ENCODE measurements around the gene ALPP. TPM values are rescaled to one million over a fixed set of nuclear protein-coding genes. Genes with fewer than 3 reads are reported as not detected.

ALPP gene
- polyA plus RNA-seq, 1 of the 3 experiments (the other 2 are of a cell fraction), result not detected

DNA sequence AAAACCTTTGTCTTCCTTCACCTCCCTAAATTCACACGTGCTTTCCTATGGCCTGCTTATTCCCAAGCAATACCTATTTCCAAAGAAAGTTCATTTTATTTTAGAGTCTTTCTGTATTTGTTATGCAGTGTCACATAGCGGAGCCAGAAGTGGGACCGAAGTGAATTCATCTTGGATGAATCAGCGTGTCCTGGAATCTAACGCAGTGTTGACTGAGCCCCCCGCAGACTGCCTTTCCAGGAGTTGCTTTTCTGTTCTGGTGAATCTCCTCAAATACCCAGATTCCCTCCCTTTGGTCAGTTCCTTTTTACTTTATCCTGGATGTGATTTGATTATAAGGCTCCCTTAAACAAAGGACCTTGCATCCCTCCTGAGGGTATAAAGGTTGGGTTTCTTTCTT lies 10.8 kb downstream of the ALPP start:
- no peak overlapping the region for H3K4me2 ChIP-seq
- TF ChIP-seq TEAD4 (IDR thresholded peaks at IDR 0.05; ENCODE audit: borderline replicate concordance, insufficient read depth) (no peak), EP300 (IDR thresholded peaks at IDR 0.05; ENCODE audit: borderline replicate concordance in 1 of 2, low read depth in 1 of 2, low read length in 1 of 2) (no peak), YY1 (IDR thresholded peaks at IDR 0.05; ENCODE audit: low read depth) (no peak), TCF12 (IDR thresholded peaks at IDR 0.05) (no peak), JUND (IDR thresholded peaks at IDR 0.05) (no peak), SIN3A (IDR thresholded peaks at IDR 0.05; ENCODE audit: borderline replicate concordance, low read depth, low read length) (no peak), RXRA (IDR thresholded peaks at IDR 0.05; ENCODE audit: borderline replicate concordance, low read depth) (no peak), SMC3 (IDR thresholded peaks at IDR 0.05; ENCODE audit: low read depth, low read length) (no peak), GATA2 (CRISPR knock-in tag; IDR thresholded peaks at IDR 0.05) (no peak), FOSL2 (IDR thresholded peaks at IDR 0.05; ENCODE audit: borderline replicate concordance, low read depth) (no peak), NRF1 (IDR thresholded peaks at IDR 0.05; ENCODE audit: low read depth, low read length) (no peak)
- TF ChIP-seq, protein P1, sequence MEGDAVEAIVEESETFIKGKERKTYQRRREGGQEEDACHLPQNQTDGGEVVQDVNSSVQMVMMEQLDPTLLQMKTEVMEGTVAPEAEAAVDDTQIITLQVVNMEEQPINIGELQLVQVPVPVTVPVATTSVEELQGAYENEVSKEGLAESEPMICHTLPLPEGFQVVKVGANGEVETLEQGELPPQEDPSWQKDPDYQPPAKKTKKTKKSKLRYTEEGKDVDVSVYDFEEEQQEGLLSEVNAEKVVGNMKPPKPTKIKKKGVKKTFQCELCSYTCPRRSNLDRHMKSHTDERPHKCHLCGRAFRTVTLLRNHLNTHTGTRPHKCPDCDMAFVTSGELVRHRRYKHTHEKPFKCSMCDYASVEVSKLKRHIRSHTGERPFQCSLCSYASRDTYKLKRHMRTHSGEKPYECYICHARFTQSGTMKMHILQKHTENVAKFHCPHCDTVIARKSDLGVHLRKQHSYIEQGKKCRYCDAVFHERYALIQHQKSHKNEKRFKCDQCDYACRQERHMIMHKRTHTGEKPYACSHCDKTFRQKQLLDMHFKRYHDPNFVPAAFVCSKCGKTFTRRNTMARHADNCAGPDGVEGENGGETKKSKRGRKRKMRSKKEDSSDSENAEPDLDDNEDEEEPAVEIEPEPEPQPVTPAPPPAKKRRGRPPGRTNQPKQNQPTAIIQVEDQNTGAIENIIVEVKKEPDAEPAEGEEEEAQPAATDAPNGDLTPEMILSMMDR (IDR thresholded peaks at IDR 0.05), result no peak
- TF ChIP-seq, protein P2, sequence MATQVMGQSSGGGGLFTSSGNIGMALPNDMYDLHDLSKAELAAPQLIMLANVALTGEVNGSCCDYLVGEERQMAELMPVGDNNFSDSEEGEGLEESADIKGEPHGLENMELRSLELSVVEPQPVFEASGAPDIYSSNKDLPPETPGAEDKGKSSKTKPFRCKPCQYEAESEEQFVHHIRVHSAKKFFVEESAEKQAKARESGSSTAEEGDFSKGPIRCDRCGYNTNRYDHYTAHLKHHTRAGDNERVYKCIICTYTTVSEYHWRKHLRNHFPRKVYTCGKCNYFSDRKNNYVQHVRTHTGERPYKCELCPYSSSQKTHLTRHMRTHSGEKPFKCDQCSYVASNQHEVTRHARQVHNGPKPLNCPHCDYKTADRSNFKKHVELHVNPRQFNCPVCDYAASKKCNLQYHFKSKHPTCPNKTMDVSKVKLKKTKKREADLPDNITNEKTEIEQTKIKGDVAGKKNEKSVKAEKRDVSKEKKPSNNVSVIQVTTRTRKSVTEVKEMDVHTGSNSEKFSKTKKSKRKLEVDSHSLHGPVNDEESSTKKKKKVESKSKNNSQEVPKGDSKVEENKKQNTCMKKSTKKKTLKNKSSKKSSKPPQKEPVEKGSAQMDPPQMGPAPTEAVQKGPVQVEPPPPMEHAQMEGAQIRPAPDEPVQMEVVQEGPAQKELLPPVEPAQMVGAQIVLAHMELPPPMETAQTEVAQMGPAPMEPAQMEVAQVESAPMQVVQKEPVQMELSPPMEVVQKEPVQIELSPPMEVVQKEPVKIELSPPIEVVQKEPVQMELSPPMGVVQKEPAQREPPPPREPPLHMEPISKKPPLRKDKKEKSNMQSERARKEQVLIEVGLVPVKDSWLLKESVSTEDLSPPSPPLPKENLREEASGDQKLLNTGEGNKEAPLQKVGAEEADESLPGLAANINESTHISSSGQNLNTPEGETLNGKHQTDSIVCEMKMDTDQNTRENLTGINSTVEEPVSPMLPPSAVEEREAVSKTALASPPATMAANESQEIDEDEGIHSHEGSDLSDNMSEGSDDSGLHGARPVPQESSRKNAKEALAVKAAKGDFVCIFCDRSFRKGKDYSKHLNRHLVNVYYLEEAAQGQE (IDR thresholded peaks at IDR 0.05; ENCODE audit: low read depth, low read length), result no peak
- TF ChIP-seq, protein P3, sequence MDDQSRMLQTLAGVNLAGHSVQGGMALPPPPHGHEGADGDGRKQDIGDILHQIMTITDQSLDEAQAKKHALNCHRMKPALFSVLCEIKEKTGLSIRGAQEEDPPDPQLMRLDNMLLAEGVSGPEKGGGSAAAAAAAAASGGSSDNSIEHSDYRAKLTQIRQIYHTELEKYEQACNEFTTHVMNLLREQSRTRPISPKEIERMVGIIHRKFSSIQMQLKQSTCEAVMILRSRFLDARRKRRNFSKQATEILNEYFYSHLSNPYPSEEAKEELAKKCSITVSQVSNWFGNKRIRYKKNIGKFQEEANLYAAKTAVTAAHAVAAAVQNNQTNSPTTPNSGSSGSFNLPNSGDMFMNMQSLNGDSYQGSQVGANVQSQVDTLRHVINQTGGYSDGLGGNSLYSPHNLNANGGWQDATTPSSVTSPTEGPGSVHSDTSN (IDR thresholded peaks at IDR 0.05), result no peak
- TF ChIP-seq, protein P4, sequence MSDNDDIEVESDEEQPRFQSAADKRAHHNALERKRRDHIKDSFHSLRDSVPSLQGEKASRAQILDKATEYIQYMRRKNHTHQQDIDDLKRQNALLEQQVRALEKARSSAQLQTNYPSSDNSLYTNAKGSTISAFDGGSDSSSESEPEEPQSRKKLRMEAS (IDR thresholded peaks at IDR 0.05; ENCODE audit: low read depth), result no peak
- TF ChIP-seq, protein P5, sequence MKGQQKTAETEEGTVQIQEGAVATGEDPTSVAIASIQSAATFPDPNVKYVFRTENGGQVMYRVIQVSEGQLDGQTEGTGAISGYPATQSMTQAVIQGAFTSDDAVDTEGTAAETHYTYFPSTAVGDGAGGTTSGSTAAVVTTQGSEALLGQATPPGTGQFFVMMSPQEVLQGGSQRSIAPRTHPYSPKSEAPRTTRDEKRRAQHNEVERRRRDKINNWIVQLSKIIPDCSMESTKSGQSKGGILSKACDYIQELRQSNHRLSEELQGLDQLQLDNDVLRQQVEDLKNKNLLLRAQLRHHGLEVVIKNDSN (IDR thresholded peaks at IDR 0.05; ENCODE audit: borderline replicate concordance, low read depth), result no peak
- WGBS (ENCODE audit: low lambda C conversion rate), result 30% methylated on average over 6 of the region's 6 CpGs
- no peaks in the 10 kb centered on the region for H3K36me3 ChIP-seq (replicated peaks in 1 of 2; ENCODE audit: control insufficient read depth in 1 of 2, insufficient read depth in 2 of 2, low read length in 1 of 2)
- H3K27me3 ChIP-seq (ENCODE audit: insufficient read depth), result peaks cover 57% of the 10 kb centered on the region
- H3K9ac ChIP-seq, result no peak overlapping the region
- no peaks in the 10 kb centered on the region for H4K20me1 ChIP-seq (ENCODE audit: insufficient read depth)
- DNase-seq, result no peak
- no peak overlapping the region for H3K27ac ChIP-seq (ENCODE audit: low read depth in 2 of 2, low read length in 1 of 2)
- H3K79me2 ChIP-seq (ENCODE audit: insufficient read depth), result no peaks in the 10 kb centered on the region
- H3F3A ChIP-seq (replicated peaks; ENCODE audit: insufficient read depth), result no peaks in the 10 kb centered on the region
- H3K4me3 ChIP-seq (ENCODE audit: low read depth in 2 of 2, low read length in 1 of 2), result no peak overlapping the region
- H3K9me3 ChIP-seq, result no peaks in the 10 kb centered on the region
- H2AFZ ChIP-seq (ENCODE audit: low read depth), result no peak overlapping the region
- ChIA-PET POLR2A (no interaction called here), CTCF (no interaction called here)
- H3K9me2 ChIP-seq, result no peaks in the 10 kb centered on the region
- no peaks in the 10 kb centered on the region; a peak in 1 of 4 replicates for H3K4me1 ChIP-seq (ENCODE audit: control insufficient read depth in 1 of 2, insufficient read depth in 2 of 2, low read depth in 1 of 2, low read length in 1 of 2)
